HCT116 (cell line): ENCODE measurements around the gene DNM3.

ENCODE experiments used
- ATF3 ChIP-seq: IDR thresholded peaks from 2 replicates; pipeline ENCODE4 v1.6.1; 2012
- RAD21 ChIP-seq: IDR thresholded peaks from 2 replicates; pipeline ENCODE4 v1.6.1; 2012; ENCODE audit warnings: low read depth, mild to moderate bottlenecking

DNA sequence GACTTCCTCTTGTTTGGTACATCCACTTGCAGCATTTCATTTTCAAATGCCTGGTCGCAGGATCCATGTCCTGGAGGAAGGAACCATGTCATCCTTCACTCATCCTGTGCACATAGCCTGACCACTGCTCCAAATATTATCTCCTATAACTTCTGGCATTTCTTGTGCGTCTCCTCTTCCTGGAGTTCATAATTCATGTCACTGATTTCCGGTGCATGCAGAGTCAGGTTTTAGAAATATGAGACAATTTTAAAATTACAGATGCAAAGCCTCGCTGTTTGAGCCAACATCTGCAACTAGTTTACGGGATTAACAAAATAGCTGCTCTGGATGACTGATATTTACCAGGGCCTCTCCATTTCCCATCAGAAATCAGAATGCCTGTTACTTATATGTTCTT lies 268.1 kb downstream of the DNM3 start:
- TF ChIP-seq RAD21 (no peak), ATF3 (no peak)
